Measurements from ENCODE around the gene ARL14.

- TF ChIP-seq POLR2A (IDR thresholded peaks at IDR 0.05): no peak
- TF ChIP-seq, protein P1, sequence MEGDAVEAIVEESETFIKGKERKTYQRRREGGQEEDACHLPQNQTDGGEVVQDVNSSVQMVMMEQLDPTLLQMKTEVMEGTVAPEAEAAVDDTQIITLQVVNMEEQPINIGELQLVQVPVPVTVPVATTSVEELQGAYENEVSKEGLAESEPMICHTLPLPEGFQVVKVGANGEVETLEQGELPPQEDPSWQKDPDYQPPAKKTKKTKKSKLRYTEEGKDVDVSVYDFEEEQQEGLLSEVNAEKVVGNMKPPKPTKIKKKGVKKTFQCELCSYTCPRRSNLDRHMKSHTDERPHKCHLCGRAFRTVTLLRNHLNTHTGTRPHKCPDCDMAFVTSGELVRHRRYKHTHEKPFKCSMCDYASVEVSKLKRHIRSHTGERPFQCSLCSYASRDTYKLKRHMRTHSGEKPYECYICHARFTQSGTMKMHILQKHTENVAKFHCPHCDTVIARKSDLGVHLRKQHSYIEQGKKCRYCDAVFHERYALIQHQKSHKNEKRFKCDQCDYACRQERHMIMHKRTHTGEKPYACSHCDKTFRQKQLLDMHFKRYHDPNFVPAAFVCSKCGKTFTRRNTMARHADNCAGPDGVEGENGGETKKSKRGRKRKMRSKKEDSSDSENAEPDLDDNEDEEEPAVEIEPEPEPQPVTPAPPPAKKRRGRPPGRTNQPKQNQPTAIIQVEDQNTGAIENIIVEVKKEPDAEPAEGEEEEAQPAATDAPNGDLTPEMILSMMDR (IDR thresholded peaks at IDR 0.05): no peak
These were observed 1.3 kb upstream of the ARL14 start for GRCh38 chr3:160675566-160676124.

Data from body of pancreas (tissue), 4 donors.